Peyer's patch (tissue), 4 donors: ENCODE data around the gene COBL.

Experiments used
- POLR2A ChIP-seq, 2 donors: fragments of 450-650 bp; IDR thresholded peaks; one replicate each; pipeline ENCODE4 v1.5.1; 2017; ENCODE audit warnings: antibody characterized with exemption in 2 of 2, mild to moderate bottlenecking in 2 of 2, moderate library complexity in 2 of 2
- TF ChIP-seq, protein P1 (sequence below), 6 experiments: fragments of 450-650 bp in 4 of 6; fragments of 200-600 bp in 2 of 6; sonication (generic) in 1 of 6; IDR thresholded peaks; one replicate each; pipeline ENCODE4 v1.5.1; 2017 to 2019; ENCODE audit warnings: antibody characterized with exemption in 6 of 6, mild to moderate bottlenecking in 3 of 6, moderate library complexity in 1 of 6

DNA sequence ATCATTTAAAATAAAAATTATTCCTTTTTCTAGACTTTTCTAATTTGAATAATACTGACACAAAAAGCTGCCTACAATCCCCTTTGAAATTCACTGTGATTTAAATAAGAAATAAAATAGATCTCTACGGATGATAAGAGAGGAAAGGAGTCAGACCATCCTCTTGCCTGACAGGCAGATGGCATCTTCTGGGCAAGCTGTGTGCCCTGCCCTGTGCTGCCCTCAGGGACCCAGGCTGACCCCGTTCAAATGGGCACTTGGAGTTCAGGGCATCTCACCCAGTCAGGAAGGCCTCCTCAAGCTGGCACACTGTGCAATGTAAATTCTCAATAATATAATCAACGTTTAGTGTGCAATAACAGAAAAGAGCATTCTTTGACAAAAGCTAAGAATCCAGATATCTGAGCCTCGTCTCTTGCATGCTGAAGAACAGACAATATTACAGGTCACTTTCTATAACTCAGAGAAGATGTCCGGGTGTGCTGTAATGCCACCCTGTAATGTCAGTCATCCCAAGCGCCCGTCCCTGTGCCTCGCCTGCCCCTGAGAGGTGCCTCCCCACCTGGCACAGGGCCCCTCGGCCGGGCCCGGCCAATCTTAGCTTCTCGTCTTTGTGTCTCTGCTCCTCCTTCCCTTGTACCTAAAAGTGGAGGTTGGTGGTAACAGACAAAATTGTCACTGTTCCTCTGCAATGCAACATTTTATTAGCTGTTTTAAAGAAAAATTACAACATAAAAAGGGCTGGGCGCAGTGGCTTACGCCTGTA is 263.3 kb downstream of the COBL start:
- TF ChIP-seq POLR2A (IDR thresholded peaks at IDR 0.05), result no peak
- TF ChIP-seq, protein P1, sequence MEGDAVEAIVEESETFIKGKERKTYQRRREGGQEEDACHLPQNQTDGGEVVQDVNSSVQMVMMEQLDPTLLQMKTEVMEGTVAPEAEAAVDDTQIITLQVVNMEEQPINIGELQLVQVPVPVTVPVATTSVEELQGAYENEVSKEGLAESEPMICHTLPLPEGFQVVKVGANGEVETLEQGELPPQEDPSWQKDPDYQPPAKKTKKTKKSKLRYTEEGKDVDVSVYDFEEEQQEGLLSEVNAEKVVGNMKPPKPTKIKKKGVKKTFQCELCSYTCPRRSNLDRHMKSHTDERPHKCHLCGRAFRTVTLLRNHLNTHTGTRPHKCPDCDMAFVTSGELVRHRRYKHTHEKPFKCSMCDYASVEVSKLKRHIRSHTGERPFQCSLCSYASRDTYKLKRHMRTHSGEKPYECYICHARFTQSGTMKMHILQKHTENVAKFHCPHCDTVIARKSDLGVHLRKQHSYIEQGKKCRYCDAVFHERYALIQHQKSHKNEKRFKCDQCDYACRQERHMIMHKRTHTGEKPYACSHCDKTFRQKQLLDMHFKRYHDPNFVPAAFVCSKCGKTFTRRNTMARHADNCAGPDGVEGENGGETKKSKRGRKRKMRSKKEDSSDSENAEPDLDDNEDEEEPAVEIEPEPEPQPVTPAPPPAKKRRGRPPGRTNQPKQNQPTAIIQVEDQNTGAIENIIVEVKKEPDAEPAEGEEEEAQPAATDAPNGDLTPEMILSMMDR (IDR thresholded peaks at IDR 0.05), result no peak
